HG03045 (cell line): ENCODE data around the gene HAUS1.

Experiments used
- ATAC-seq: cut with Tn5 transposase; IDR thresholded peaks from one replicate; pipeline ENCODE4 v1.9.1; 2021; ENCODE audit warnings: mild to moderate bottlenecking, moderate library complexity; ENCODE audit not compliant: unreplicated experiment

The HAUS1 gene

GRCh38 chr18:46104128-46104911 lies at the start of gene HAUS1:
HAUS1 (plus strand) TSS chr18:46104385; CDS start chr18:46104412, 27 bp downstream.
- peak; percentile 96 for ATAC-seq

GRCh38 chr18:46054956-46055837 lies 49.0 kb upstream of the HAUS1 start:
- ATAC-seq, result no peak

- no peak for ATAC-seq
Measured at GRCh38 chr18:46055838-46056230, 48.4 kb upstream of the HAUS1 start.

- ATAC-seq, result no peak
Measured at GRCh38 chr18:46060359-46060841, 43.8 kb upstream of the HAUS1 start.

- ATAC-seq, result no peak
Measured at GRCh38 chr18:46061387-46061786, 42.8 kb upstream of the HAUS1 start.

GRCh38 chr18:46061796-46062195 lies 42.4 kb upstream of the HAUS1 start:
- no peak for ATAC-seq

GRCh38 chr18:46062781-46063180 lies 41.4 kb upstream of the HAUS1 start:
- no peak for ATAC-seq

- no peak for ATAC-seq
Measured at GRCh38 chr18:46067438-46068007, 36.7 kb upstream of the HAUS1 start.

- no peak for ATAC-seq
Measured at GRCh38 chr18:46068763-46069162, 35.4 kb upstream of the HAUS1 start.

- ATAC-seq, result no peak
Measured at GRCh38 chr18:46069524-46069923, 34.7 kb upstream of the HAUS1 start.

GRCh38 chr18:46070232-46070631 lies 34.0 kb upstream of the HAUS1 start:
- no peak for ATAC-seq

- ATAC-seq, result no peak
Measured at GRCh38 chr18:46070815-46071652, 33.2 kb upstream of the HAUS1 start.

GRCh38 chr18:46071653-46072375 lies 32.4 kb upstream of the HAUS1 start, which contains the start of gene PSTPIP2:
PSTPIP2 (minus strand) TSS chr18:46072260; CDS start chr18:46072188, 72 bp downstream.
- peak; percentile 57 for ATAC-seq

- ATAC-seq, result no peak
Measured at GRCh38 chr18:46072376-46072867, 31.8 kb upstream of the HAUS1 start.

- ATAC-seq, result no peak
Measured at GRCh38 chr18:46072959-46073358, 31.2 kb upstream of the HAUS1 start.

- no peak for ATAC-seq
Measured at GRCh38 chr18:46073474-46074331, 30.5 kb upstream of the HAUS1 start.

- no peak for ATAC-seq
Measured at GRCh38 chr18:46079336-46079735, 24.8 kb upstream of the HAUS1 start.

GRCh38 chr18:46080156-46080555 lies 24.0 kb upstream of the HAUS1 start:
- no peak for ATAC-seq

- no peak for ATAC-seq
Measured at GRCh38 chr18:46084431-46084830, 19.8 kb upstream of the HAUS1 start.
